ENCODE measurements around the gene ADD1.

ADD1 gene, protein sequence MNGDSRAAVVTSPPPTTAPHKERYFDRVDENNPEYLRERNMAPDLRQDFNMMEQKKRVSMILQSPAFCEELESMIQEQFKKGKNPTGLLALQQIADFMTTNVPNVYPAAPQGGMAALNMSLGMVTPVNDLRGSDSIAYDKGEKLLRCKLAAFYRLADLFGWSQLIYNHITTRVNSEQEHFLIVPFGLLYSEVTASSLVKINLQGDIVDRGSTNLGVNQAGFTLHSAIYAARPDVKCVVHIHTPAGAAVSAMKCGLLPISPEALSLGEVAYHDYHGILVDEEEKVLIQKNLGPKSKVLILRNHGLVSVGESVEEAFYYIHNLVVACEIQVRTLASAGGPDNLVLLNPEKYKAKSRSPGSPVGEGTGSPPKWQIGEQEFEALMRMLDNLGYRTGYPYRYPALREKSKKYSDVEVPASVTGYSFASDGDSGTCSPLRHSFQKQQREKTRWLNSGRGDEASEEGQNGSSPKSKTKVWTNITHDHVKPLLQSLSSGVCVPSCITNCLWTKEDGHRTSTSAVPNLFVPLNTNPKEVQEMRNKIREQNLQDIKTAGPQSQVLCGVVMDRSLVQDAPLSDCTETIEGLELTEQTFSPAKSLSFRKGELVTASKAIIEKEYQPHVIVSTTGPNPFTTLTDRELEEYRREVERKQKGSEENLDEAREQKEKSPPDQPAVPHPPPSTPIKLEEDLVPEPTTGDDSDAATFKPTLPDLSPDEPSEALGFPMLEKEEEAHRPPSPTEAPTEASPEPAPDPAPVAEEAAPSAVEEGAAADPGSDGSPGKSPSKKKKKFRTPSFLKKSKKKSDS

DNA sequence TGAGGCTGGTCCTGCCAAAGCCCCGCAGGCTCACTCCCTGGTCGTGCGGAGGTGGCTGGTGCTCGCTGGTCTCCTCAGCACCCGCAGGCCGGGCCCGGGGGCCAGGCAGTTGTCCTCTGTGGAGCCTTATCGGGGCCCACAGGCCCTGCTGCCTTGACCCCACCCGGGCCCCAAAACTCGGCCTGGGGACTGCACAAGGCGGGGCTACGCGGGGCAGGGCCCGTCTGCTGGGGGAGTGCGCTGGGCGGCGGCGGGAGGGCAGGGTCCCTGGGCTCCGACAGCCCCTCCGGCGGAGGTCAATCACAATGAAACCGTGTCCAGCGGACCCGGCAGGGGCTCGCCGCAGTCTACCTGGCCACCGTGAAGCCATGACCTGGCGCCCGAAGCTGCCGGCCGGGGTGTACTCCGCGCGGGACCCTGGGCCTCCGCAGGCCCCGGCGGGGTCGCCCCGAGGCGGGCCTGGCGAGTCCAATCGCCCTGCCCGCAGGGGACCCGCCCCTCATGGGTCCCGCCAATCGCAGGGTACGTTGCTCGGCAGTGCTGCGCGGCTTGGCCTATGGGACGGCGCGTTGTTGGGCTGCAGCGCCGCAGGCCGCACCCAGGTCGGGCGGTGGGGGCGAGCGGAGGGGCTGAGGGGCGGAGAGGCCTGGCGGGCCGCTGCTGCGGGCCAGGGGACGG is at the start of gene ADD1:
ADD1 (plus strand) TSS at position 582 of the 678 bp plus-strand sequence. CDS start 32,072 bp downstream, outside the sequence.
- H3K9ac ChIP-seq (ENCODE audit: low read length), result peak within 1 kb of the TSS; percentile 67
- no peak within 1 kb of the TSS for H3K27ac ChIP-seq (ENCODE audit: low read length)
- peaks cover 9% of the 10 kb centered on the region for H3K4me1 ChIP-seq (ENCODE audit: control insufficient read depth, low read depth, low read length)
- H3K4me3 ChIP-seq (ENCODE audit: low read length), result peak within 1 kb of the TSS; percentile 85
- no peaks in the 10 kb centered on the region for H3K27me3 ChIP-seq (ENCODE audit: control insufficient read depth, insufficient read depth, low read length)
- H3K36me3 ChIP-seq (ENCODE audit: control insufficient read depth, low read depth, low read length), result no peaks in the 10 kb centered on the region
- H3K9me3 ChIP-seq (ENCODE audit: control insufficient read depth, low read depth, low read length), result no peaks in the 10 kb centered on the region

DNA sequence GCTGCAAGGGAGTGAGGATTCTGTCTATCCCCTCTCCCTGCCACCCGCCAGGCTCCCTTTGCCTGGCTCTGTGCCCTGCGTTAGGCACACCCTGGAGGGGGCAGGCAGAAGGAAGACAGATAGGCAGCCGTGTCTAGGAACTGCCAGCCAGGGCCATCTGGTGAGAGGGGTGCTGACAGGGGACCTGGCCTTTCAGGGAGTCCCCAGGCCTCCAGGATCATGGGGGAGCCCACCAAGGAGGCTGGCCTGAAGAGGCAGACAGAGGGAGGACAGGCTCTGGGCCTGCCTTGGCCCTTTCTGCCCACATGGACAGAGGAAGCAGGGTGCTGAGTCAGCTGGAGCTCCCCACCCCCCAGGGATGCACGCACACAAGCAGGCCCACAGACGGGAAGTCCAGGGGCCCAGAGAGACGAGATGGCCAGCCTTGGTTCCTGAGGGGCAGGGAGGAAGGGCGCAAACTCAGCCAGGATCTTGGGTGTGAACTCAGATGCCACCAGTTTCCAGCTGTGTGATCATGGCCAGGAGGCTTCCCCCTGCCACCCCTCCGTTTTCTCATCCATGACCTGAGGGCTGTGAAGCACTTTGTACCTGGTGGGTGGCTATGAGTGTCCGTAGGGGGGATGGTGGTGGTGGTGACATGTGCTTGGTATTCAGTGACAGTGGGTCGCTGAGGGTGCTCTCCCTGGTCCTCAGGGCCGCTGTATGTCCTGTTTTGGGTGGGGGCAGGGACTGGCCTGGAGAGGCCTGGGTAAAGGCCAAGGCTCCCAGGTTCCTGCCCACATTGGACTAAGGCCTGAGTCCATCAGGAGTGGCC is 49.0 kb upstream of the ADD1 start:
- no peaks in the 10 kb centered on the region for H3K9me3 ChIP-seq (ENCODE audit: control insufficient read depth, low read depth, low read length)
- peaks cover 12% of the 10 kb centered on the region for H3K4me1 ChIP-seq (ENCODE audit: control insufficient read depth, low read depth, low read length)
- H3K9ac ChIP-seq (ENCODE audit: low read length), result no peak overlapping the region
- peaks cover 28% of the 10 kb centered on the region for H3K27me3 ChIP-seq (ENCODE audit: control insufficient read depth, insufficient read depth, low read length)
- no peak overlapping the region for H3K4me3 ChIP-seq (ENCODE audit: low read length)
- no peak overlapping the region for H3K27ac ChIP-seq (ENCODE audit: low read length)
- no peaks in the 10 kb centered on the region for H3K36me3 ChIP-seq (ENCODE audit: control insufficient read depth, low read depth, low read length)

DNA sequence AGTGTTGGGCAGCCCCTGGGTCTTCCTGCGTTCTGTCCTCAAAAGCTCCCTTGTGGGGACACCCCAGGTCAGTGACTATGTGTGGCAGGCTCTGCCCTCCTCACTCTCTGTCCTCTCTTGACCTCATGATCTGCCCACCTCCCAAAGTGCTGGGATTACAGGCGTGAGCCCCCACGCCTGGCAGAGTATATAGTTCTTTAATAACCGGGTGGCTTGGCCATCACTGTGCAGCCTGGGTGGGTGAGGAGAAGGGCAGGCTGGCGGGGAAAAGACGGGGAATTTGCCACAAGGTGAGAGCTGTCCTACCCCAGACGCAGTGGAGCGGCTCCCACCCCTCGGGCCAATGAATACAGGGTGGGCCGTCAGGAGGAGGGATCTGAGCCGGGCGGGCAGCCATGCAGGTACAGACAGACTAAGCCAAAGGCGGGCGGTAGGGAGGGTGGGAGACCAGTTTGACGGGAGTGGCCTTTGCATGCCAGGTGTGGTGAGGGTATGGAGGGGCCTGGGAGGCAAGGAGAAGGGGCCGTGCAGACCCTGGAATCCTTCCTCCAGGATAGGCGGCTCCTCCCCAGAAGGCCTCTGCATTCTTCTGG is 48.2 kb upstream of the ADD1 start:
- H3K36me3 ChIP-seq (ENCODE audit: control insufficient read depth, low read depth, low read length), result no peaks in the 10 kb centered on the region
- no peak overlapping the region for H3K4me3 ChIP-seq (ENCODE audit: low read length)
- H3K27me3 ChIP-seq (ENCODE audit: control insufficient read depth, insufficient read depth, low read length), result peaks cover 28% of the 10 kb centered on the region
- no peaks in the 10 kb centered on the region for H3K9me3 ChIP-seq (ENCODE audit: control insufficient read depth, low read depth, low read length)
- no peak overlapping the region for H3K9ac ChIP-seq (ENCODE audit: low read length)
- peaks cover 12% of the 10 kb centered on the region for H3K4me1 ChIP-seq (ENCODE audit: control insufficient read depth, low read depth, low read length)
- H3K27ac ChIP-seq (ENCODE audit: low read length), result no peak overlapping the region

DNA sequence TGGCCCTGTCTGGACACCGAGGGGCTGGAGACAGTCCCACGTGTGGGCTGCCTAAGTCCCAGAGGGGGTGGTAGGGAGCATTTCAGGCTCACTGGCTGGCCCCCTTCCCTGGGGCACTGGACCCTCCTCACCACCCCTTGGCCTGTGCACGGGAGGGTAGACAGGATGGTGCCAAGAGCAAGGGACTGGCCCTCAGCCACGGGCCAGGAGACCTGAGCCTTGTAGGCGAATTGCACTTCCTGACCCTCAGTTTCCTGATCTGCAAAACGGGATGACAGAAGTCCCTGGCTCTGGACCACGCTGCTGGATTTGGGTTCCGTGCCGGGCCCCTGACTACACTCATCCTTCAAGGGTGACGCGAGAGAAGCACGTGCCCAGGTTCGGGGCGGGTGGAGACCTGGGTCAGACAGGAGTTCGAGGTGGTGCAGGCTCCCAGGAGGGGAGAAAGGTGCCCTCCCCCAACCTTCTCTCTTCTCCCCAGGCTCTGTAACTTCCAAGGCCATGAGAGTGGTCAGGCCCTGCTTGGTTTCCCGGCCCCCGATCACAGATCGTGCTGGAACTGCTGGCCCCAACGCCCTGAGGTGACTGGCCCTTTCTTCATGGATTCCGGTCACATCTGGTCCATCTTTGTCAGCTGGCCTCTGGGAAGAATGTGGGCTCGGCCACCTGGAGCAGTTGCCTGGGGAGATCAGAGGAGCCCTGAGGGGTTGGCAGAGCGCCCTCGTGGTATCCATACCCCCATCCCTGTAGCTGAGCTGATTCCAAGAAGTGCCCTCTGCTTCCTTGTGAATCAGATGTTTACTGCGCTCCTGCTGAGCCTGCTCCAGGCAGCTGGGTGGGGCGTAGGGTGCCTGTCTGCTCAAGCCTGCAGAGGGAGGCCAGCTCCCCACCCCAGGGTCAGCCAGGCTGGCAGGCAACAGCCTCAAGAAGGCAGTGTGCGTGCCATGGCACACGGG is 47.5 kb upstream of the ADD1 start:
- peaks cover 15% of the 10 kb centered on the region for H3K4me1 ChIP-seq (ENCODE audit: control insufficient read depth, low read depth, low read length)
- no peaks in the 10 kb centered on the region for H3K36me3 ChIP-seq (ENCODE audit: control insufficient read depth, low read depth, low read length)
- H3K9ac ChIP-seq (ENCODE audit: low read length), result no peak overlapping the region
- H3K9me3 ChIP-seq (ENCODE audit: control insufficient read depth, low read depth, low read length), result no peaks in the 10 kb centered on the region
- no peak overlapping the region for H3K27ac ChIP-seq (ENCODE audit: low read length)
- H3K27me3 ChIP-seq (ENCODE audit: control insufficient read depth, insufficient read depth, low read length), result peaks cover 28% of the 10 kb centered on the region
- no peak overlapping the region for H3K4me3 ChIP-seq (ENCODE audit: low read length)

DNA sequence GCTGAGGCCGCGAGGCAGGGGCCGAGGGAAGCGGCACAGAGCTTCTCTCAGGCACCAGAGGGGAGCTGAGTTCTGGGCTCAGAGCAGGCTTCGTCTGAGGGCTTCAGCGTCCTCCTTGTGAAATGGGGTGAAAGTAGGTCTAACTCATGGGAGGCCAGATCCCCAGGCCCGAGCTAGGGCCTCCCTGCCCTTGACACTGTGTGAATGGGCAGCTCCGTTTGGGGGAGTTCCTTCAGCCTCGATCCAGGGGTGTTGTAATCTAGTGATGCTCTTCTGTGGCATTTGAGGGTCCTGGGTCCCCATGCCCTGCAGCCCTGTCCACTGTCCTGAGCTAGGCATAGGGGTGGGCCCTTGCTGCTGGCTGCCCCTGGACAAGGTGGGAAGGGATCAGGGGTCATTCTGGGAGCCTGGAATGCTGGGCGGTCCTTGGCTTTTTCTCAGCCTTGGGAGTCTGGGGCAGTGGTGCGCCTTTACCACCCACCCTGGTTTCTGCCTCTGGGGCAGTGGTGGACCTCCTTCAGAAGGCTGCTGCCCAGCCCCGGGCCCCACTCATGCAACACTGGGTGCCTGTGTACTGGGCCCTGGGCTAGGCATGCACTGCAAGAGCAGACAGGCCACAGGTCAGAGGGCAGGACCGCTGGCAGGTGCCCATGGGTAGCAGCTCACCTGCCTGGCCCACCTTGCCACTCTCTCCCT is 46.6 kb upstream of the ADD1 start:
- H3K9ac ChIP-seq (ENCODE audit: low read length), result no peak overlapping the region
- H3K4me3 ChIP-seq (ENCODE audit: low read length), result no peak overlapping the region
- H3K27ac ChIP-seq (ENCODE audit: low read length), result no peak overlapping the region
- no peaks in the 10 kb centered on the region for H3K36me3 ChIP-seq (ENCODE audit: control insufficient read depth, low read depth, low read length)
- peaks cover 11% of the 10 kb centered on the region for H3K4me1 ChIP-seq (ENCODE audit: control insufficient read depth, low read depth, low read length)
- H3K9me3 ChIP-seq (ENCODE audit: control insufficient read depth, low read depth, low read length), result no peaks in the 10 kb centered on the region
- H3K27me3 ChIP-seq (ENCODE audit: control insufficient read depth, insufficient read depth, low read length), result peaks cover 22% of the 10 kb centered on the region

DNA sequence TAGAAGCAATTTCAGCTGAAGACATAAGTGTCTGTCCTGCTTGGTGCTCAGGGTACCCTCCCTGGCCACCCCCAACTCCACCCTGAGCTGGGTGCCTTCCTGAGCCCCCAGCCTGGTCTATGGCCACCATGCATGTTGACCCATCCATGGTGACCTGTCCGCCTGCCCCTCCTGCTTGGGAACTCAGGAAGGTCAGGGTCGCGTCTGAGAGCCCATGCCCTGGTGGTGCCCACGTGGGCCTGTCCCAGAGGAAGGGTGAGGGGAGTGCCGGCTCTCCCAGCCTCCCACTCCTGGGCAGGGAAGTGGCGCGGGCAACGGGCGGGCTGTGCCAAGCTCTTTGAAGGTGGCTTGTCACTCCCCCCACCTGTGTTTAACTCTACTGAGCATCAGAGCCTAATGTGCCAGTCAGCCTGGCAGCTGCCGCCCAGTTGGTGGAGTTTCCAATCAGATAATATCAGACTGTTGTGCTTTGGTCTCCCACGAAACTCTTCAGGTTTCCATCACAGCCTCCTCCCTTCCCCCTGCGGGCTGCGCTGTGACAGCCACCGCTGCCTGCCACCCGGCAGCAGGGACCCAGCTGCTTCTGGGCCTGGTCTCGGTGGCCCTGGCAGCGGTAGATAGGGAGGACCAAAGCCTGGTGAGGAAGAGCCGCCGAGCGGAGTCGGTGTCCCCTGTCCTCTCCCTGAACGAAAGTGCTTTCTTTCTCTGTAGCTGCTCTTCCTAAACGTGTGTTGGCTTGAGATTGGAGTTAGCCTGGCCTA is 45.9 kb upstream of the ADD1 start:
- Histone ChIP-seq H3K4me1 (ENCODE audit: control insufficient read depth, low read depth, low read length) (peaks cover 8% of the 10 kb centered on the region), H3K27me3 (ENCODE audit: control insufficient read depth, insufficient read depth, low read length) (peaks cover 16% of the 10 kb centered on the region), H3K9me3 (ENCODE audit: control insufficient read depth, low read depth, low read length) (no peaks in the 10 kb centered on the region), H3K27ac (ENCODE audit: low read length) (no peak overlapping the region), H3K36me3 (ENCODE audit: control insufficient read depth, low read depth, low read length) (no peaks in the 10 kb centered on the region), H3K9ac (ENCODE audit: low read length) (no peak overlapping the region), H3K4me3 (ENCODE audit: low read length) (no peak overlapping the region)

DNA sequence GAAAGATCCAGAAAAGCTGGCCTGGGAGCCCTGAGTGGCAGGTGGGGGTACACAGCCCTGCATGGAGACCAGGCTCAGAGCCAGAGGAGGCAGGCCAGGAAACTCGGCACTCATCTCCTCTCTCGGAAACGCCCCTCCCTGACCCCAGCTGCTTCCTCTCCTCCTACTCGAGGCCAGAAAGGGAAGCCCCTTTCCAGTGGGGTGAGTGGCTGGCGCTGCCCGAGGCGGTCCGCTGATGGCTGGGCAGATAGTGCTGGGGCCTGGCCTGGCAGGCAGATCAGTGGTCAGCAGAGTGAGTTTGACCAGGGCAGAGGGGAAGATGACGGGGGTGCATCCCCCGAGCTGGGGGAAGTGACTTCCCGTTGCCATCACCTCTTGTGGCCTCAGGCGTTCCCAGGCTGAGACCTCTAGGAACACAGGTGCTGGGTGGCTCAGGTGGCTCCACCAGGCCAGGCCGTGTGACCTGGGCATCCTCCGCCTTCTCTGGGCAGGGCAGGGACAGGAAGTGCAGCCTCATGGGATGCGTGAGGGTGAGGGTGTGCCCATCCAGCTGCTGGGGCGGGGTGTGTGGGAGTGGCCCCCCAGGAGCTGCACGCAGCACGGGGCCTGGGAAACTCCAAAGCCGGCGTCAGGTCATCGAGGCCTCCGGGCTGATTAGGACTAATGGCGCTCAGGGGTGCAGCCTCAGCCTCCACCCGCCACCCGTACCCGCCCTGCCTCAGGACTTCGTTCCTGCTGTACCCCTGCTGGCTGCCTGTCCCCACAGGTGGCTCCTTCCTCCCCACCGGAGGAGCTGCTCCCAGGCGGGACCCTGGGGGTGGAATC is 45.0 kb upstream of the ADD1 start:
- H3K27me3 ChIP-seq (ENCODE audit: control insufficient read depth, insufficient read depth, low read length), result peaks cover 11% of the 10 kb centered on the region
- H3K27ac ChIP-seq (ENCODE audit: low read length), result no peak overlapping the region
- H3K4me1 ChIP-seq (ENCODE audit: control insufficient read depth, low read depth, low read length), result peaks cover 8% of the 10 kb centered on the region
- no peak overlapping the region for H3K9ac ChIP-seq (ENCODE audit: low read length)
- no peaks in the 10 kb centered on the region for H3K9me3 ChIP-seq (ENCODE audit: control insufficient read depth, low read depth, low read length)
- no peaks in the 10 kb centered on the region for H3K36me3 ChIP-seq (ENCODE audit: control insufficient read depth, low read depth, low read length)
- no peak overlapping the region for H3K4me3 ChIP-seq (ENCODE audit: low read length)

DNA sequence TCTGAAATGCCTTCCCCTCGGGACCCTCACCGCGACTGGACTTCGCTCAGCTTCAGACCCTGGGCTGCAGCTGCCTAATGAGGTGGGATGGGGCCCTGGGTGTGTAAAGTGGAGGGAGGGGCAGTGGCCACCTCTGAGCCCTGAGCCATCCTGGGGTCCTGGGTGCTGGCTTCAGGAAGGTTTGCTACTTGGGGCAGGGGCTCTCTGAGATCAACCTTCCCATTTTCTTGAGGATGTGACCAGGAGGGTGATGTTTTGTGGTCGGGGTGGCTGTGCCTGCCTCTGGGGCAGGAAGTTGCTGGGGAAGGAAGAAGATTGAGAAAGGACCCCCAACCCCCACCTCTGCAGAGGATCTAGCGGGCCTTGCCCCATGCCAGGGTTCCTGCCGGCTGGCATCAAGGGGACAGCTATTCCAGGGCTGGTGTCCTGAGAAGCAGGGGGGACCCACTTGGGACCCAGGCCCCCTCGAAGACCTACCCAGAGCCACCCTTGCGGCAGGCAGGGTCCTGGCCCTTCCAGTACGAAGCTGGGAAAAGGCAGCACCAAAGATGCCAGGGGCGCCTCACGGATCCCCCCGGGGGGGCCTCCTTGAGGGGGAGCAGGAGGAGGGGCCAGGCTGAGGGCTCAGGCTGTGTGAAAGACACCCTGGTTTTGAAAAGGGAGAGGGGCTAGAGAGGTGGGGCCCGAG is 44.3 kb upstream of the ADD1 start:
- H3K27ac ChIP-seq (ENCODE audit: low read length), result no peak overlapping the region
- H3K9ac ChIP-seq (ENCODE audit: low read length), result no peak overlapping the region
- H3K4me3 ChIP-seq (ENCODE audit: low read length), result no peak overlapping the region
- H3K27me3 ChIP-seq (ENCODE audit: control insufficient read depth, insufficient read depth, low read length), result peaks cover 4% of the 10 kb centered on the region
- H3K36me3 ChIP-seq (ENCODE audit: control insufficient read depth, low read depth, low read length), result no peaks in the 10 kb centered on the region
- H3K4me1 ChIP-seq (ENCODE audit: control insufficient read depth, low read depth, low read length), result peaks cover 8% of the 10 kb centered on the region
- no peaks in the 10 kb centered on the region for H3K9me3 ChIP-seq (ENCODE audit: control insufficient read depth, low read depth, low read length)

Measured in iPS-18a (cell line).